HG03039 (cell line): ENCODE results near the gene ANKRD37.

Source experiments
- ATAC-seq: cut with Tn5 transposase; IDR thresholded peaks from one replicate; pipeline ENCODE4 v1.9.1; 2021; ENCODE audit warnings: mild to moderate bottlenecking, moderate library complexity; ENCODE audit not compliant: unreplicated experiment

ANKRD37 gene

DNA sequence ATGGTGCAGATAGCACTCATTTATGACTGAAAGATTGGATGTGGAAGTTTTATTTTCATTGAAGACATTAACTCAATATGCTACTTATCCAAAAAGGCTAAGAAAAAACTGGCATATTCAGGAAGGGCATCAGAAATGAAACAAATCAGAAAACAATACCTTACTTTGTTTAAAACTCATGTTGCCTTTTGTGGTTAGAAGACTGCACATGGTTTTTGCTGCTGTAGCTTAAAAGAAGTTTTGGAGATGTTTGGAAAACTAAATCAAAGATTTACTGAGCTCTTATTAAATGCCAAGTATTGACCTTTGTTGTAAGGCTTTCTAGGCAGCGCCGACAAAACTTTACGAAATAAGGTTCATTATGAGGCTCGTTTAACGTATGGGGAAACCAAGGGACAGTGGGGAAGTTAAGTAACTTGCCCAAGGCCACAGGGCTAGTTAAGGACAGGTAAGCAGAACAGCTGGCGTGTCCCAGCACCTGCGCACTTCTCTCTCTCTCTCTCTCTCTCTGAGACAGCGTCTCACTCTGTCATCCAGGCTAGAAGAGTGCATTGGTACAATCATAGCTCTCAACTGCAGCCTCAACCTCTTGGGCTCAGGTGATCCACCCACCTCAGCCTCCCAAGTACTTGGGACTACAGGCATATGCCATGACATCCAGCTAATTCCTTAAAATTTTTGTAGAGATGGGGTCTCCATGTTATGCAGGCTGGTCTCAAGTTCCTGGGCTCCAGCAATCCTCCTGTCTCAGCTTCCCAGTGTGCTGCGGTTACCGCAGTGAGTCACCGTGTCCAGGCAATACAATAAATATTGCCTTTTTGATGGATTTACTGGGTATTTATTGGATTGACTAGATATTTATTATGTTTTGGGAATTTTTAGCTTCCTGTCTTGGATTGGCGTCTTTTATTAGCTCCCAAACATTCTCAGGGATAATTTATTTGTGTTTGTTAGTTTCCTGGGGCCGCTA, 17.0 kb upstream of the ANKRD37 start:
- ATAC-seq: no peak

DNA sequence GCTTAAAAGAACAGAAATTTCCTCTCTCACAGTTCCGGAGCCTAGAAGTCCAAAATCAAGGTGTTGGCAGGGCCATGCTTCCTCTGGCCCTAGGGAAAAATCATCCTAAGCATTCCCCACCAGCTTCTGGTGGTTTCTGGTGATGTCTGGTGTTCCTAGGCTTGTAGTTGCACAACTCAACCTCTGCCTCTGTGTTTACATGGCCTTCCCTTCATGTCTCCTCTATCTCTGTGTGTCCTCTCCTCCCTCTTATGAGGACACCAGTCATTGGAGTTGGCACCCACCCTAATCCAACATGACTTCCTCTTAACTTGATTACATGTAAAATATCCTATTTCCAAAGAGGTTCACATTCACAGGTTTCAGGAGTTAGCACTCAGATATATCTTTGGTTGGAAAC, 16.3 kb upstream of the ANKRD37 start:
- ATAC-seq: no peak

DNA sequence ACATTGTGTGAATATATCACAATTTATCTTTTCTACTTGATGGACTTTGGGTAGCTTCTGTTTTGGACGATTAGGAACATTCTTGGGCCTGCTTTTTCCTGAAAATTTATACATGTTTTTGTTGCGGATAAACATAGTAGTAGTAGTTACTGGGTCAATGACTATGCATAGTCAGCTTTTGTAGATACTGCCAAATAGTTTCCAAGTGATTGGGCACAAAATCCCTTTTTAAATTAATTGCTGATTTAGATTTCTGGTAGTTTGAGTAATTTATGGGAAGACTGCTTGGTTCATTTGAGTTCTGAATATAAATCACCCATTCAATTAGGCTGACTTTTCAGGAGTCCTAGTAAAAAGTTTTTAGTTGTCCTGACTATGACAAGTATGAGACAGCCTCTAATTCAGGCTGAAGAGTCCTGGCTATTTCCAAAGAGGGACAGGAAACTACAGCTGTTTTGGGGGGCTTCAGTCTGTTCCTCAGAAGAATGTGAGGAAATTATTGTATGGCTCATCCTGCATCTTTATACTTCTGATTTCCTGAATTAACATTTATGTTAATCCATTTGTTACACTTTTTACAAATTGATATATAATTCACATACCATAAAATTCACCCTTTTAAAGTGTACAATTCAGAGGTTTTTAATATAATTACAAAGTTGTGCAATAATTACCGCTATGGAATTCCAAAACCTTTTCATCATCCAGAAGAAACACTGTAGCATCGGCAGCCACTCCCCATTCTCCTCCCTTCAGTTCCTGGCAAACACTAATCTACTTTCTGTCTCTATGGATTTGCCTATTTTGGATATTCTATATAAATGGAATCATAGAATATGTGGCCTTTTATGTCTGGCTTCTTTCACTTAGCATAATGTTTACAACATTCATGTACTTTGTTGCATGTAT, 15.1 kb upstream of the ANKRD37 start:
- ATAC-seq: no peak

DNA sequence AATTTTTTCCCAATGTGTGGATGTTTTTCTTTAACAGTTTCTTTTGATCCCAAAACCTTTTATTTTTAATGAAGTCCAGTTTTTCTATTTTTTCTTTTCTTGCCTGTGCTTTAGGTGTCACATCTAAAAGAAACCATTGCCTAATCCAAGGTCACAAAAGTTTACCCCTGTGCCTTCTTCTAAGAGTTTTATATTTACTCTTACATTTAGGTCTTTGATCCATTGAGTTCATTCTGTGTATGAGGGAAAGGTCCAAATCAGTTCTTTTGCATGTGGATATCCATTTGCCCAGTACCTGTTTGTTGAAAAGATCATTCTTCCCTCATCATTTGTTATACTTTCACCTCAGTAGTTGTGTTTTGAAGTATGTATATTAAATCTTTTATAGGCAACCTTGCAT, 13.9 kb upstream of the ANKRD37 start:
- no peak for ATAC-seq

DNA sequence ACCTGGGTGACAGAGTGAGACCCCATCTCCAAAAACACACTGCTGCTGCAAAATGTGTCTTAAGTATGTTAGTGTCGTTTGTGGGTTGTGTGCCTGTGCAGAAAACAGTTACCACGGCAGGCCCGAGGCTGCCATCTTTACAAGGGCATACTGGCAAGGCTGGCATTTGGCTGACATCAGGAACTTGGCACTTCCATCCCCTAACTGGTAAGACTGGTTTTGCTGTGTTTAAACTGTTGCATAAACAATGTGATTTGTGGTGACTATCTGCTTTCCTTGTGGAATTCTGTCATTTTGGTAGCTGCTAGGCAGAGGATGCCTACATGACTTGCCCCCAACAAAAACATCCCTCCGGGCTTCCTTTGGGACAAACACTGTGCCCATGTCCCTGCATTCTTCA, 13.2 kb upstream of the ANKRD37 start:
- no peak for ATAC-seq

DNA sequence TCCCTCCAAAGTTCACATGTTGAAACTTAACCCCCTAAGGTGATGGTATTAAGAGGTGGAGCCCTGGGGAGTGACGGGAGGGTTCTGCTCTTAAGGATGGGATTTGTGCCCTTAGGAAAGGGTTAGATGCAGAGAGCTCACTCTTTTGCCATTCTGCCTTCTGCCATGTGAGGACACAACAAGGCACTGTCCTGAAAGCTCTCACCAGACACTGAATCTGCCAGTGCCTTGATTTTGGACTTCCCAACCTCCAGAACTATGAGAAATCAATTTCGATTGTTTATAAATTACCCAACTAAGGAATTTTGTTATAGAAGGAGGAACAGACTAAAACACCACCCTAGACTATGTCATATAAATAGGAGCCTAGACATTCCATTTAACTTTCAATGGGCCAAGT, 12.6 kb upstream of the ANKRD37 start:
- ATAC-seq: no peak

DNA sequence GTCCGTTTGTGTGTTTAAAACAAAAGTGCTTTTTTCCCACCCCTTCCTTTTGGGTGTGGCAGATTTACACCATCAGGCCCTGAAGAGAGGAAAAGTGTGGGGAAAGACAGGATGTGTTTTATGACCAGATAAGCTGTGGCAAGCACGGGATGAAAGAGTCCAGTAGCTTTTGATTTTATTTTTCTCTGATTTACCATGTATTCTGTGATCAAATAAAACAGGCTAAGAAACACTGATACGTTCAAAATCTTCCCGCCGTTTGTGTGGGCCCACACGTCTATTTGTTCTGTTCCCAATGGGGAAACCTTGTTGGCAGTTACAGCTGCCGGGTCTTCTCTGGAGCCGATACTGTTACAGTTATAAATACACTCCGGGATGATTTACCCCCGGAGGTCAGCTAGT, 11.7 kb upstream of the ANKRD37 start:
- no peak for ATAC-seq

DNA sequence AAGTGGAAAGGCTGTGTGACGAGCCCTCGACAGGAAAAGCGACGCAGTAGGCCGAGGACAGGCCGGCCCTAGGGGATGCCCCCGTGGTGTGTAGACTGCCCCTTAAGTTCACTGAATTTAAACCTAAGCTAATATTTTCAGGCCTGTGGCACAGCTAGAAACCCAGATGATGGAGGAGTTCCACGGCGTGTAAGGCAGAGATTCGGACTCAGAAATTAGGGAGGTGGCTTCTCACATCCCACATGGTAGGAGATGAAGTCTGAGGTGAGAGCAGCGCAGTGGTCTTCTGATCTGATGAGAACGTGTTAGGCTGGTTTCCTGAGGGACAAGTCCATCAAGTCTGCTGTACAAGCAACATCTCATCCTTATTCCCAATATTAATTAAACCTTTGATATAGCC, 8.7 kb upstream of the ANKRD37 start:
- no peak for ATAC-seq

DNA sequence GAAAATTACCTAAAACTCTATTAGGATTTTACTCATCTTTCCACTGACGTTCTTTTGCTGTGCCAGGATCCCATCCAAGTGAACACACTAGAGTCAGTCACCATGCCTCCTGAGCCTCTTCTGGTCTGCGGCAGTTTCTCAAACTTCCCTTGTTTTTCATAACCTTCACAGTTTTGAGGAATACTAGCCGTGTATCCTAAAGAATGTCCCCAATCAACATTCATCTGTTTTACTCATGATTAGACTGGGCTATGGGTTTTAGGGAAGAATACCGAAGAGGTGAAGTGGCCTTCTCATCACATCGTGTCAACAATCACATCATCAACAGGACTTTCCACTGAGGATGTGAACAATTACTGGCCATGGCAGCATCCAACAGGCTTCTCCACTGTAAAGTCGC, 5.7 kb upstream of the ANKRD37 start:
- no peak for ATAC-seq

DNA sequence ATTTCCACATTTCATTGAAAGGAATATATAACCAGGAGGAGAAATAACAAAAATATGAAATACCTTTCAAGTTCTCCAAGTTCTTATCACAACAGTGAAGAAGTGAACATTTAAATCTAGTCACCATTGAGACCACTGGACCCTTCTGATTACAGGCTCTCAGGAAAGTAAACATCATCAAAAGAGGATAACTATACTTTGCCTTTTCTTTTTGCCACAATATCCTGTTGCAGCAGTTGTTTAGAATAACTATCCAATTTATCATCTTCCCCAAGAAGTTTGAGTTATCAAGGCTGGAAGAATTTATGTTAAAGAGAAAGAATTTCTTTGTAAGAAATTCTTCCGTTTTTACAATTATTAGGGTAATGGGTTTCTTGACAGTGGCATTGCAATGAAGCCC, 4.5 kb upstream of the ANKRD37 start:
- no peak for ATAC-seq

DNA sequence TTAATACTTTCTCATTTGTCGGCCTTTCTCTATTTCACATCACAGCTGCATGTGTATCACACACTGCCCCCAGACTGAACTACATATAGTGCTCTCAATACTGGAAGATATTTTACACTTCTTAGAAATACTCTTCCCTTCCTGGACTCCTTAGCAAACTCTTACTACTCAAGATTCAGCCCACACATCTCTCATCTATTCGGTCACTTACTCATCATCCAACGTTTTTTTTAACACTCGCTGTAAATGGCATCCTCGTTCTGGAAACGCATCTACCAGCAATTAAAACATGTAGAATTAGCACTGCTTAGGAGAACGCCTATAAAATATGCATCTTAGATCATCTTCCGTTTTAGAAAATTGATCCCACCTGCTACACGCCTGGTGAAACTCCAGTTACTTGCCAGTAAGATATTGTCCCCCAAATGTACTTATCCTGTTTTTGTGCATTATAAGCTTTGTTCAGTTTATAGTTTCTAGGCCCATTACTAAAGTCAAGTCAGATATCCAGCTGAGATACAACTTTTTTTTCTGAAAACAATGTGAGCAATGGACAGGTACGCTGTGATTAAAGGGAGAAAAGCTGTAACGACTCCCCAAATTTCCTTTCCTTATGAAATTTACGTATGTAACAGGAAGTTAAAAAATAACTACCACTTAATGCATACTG, 1.9 kb upstream of the ANKRD37 start:
- ATAC-seq: no peak

DNA sequence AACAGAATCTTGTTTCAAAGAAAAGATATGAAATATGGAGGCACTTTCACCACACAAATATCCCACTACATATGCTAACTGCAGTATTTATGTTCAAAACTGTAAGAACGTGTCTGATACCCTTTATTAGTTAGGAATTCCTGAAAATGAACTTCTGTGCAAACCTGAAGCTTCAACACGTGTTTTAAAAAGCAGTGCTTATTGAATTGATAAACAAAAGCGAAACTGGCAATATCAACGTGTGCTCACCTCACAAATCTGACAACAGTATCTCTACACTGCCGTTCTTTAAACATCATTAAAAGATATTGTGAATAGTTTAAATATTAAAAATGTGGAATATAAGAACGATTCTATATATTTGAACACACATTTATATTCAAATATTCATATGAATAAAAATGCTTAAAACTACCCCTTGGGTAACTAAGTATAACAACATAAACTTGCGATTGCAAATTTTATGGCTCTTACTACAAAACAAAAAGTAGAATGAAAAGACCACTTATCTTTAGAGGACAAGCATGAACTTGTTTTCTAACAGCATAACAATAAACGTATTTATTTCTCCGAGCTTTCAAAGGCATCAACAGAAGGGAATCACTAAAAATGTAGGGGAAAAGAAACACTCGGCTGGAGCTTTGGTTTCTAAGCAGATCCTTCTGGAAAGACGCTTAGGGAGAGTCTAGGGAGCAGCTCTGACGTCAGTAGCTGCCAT, 1.2 kb upstream of the ANKRD37 start, which contains the start of gene LRP2BP:
Gene LRP2BP (minus strand): TSS at position 687 of the 718 bp plus-strand sequence. CDS start 17,738 bp downstream, outside the sequence.
- ATAC-seq: no peak

DNA sequence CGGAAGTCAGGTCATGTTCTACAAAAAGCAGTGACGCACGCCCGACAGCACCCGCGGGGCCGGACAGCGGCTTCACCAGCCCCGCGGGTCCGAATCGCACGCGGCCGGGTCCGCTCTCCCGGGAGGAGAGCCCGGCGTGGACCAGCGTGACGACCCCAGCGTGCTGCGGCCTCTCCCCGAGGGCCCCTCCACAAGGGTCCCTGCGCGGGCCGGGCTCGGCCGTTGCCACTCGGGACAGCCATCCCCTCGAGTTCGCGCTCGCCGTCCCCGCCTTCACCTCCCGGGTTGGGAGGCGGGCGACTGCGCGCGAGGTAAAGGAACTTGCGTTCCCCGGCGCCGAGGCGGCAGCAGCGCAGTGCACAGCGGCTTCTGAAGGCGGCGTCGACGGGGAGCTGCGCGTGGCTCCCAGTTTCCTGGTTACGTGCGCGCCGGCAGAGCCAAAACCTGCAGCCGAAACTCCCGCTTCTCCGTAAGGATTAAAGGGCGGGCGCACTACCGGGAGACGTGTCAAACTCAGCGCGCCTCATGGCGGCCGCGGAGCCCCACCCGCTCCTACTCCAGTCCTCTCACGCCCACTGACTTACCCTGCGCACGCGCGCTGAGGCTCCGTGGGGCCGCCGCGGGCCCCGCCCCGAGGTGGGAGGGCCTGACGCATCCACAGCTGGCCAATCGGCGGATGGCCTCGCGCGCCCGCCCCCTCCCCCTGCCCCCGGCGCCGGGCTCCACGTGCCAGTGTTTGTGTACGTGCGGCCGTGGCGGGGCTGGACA, 501 bp upstream of the ANKRD37 start:
- ATAC-seq: peak; percentile 80

DNA sequence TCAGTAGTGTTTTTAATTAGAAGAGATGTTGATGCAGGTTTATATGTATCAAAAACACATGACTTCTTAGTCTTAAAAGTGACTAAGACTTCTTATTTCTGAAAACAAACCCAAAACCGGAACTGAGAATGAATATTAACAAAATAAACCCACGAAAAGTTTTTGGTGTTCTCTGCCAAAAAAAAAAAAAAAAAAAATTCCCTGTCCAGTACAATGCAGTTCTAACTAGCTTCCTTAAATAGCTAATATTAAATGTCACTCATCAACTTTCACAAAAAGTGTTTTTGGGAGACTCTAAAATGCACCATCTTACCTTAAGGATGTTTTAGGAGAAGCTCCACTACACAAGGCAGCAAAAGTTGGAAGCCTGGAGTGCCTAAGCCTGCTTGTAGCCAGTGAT, 2.0 kb downstream of the ANKRD37 start:
- no peak for ATAC-seq

DNA sequence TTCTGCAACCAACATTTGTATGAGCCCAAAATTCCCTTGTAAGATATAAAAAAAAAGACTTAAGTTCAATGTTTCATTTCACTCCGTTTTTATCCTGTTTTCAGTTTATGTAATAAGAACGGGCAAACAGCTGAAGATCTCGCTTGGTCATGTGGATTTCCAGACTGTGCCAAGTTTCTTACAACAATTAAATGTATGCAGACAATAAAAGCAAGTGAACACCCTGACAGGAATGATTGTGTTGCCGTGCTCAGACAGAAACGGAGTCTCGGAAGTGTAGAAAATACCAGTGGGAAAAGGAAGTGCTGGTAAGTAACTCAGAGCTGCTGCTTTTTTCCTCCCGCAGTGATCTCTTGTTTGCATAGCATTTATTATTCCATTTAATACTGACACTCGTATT, 2.8 kb downstream of the ANKRD37 start:
- no peak for ATAC-seq

DNA sequence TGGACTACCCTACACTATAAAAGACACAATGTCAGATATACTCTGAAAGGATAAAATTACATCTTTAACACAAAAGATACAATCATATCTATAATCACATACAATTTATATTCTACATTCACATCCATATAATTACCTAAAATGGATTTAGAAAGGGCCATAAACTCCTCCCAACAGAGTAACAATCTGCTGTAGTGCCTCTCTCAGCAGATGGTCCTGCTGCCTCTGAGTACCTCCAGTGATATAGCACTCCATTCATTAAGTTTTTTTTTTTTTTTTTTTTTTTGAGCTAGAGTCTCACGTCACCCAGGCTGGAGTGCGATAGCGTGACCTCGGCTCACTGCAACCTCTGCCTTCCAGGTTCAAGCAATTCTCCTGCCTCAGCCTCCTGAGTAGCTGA, 7.4 kb downstream of the ANKRD37 start:
- ATAC-seq: no peak

DNA sequence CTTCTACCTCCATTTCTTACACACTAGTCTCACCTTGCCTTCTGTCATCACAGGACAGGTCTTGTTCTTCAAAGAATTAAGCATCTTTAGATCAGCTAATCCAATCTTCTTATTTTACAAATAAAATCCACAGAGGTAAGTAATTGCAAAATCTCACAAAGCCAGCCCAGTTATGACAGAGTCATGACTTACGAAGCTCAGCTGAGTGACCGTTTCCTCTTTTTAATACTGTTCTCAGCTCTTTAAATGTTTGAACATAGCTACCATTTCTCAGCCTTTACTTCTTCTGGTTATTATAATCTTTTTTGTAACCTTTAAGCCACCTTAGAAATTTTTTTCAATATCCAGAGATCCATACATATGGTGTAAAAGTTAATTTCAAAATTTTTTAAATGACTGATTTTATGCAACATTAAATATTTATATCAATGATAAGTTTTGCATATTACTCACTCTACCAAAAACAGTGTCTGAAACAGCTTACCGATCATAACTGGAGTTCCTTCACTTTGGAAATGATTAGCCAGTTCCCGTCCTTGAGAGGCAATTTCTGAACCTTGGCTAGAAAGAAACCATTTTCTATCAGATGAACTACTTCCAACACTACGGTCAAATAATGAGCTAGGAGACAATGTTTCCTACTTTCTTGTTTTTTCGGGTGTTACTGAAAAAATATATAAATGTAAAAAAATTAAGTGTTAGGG, 8.8 kb downstream of the ANKRD37 start:
- peak; percentile 57 for ATAC-seq

DNA sequence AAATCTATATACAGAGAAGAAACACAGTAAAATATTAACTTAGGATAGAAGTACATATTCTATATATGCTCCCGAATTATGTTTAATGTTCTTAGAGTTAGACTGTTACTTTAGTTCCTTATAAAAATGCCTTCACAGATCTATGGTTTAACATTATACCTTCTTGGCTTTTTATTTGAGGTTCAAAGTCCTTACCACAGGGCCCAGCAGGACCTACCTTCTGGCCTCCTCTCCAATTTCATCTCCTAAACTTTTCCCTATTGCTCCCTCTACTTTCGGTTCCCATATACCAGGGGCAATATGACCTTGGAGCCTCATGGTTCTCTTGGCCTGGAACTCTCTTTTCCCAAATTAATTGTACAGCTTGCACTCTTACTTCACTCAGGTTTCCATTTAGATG, 11.8 kb downstream of the ANKRD37 start:
- no peak for ATAC-seq

DNA sequence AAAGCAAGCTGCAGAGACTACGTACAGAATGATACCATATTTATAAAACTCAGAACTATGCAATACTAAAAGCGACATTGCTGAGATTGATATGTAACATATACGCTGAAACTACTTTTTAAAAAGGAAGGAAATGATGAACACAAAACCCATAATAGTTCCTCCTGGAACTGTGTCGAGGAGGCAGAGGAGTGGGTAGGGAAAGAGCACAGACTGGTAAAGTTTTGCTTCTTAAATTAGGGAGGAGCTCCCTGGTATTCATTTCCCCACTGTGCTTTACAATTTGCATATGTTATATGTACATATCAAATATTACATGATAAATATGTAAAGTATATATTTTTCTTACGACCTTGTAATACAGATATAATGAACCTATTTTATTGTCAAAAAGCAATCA, 15.2 kb downstream of the ANKRD37 start:
- ATAC-seq: no peak
